CD4-positive, alpha-beta T cell (primary cell): ENCODE results near the gene FBXL19. TPM values are rescaled to one million over a fixed set of nuclear protein-coding genes. Genes with fewer than 3 reads are reported as not detected.
A peak's percentile ranks its signal among the peaks of the same experiment; 100 is the strongest.
"Not testable (repeated sequence)": the region's sequence is repeated elsewhere in the genome, so short reads cannot be mapped to it uniquely, and the experiment has no call there.

Experiments used
- ATAC-seq: fragments of 200-7000 bp; cut with Tn5 transposase; one replicate; pipeline ENCODE4 v1.10.0; 2022; ENCODE audit warnings: mild to moderate bottlenecking; ENCODE audit not compliant: poor library complexity
- CTCF ChIA-PET: fragments of 350-600 bp; sonication (Branson Sonifier 250); formaldehyde crosslinking; loops from one replicate; lab custom pipeline; 2021; ENCODE audit warnings: antibody characterized with exemption, inconsistent platforms; lab: Charles Lee
- POLR2A ChIA-PET: fragments of 350-600 bp; sonication (Branson Sonifier 250); formaldehyde crosslinking; loops from one replicate; lab custom pipeline; 2021; ENCODE audit warnings: antibody characterized with exemption, inconsistent platforms; lab: Charles Lee
- DNase-seq, 14 experiments: peaks; one replicate each; pipeline ENCODE4 v3.0.0-alpha.2; 2013 to 2020; ENCODE audit warnings: mixed read lengths in 2 of 14
- H3K27ac ChIP-seq, 2 donors: one replicate each; pipeline versions ENCODE4 v1.5.1 to v1.7.0; 2013; ENCODE audit warnings: low read length in 2 of 2, low read depth in 1 of 2, mild to moderate bottlenecking in 1 of 2
- H3K27me3 ChIP-seq, 2 experiments: 1 replicate in 1 of 2; 2 replicates in 1 of 2; pipeline versions ENCODE4 v1.6.1 to v1.7.0; 2013; ENCODE audit warnings: low read length in 2 of 2, control low read depth in 1 of 2, mild to moderate bottlenecking in 1 of 2, moderate library complexity in 1 of 2; ENCODE audit not compliant: insufficient read depth in 2 of 2, control insufficient read depth in 1 of 2
- H3K36me3 ChIP-seq: one replicate; pipeline ENCODE4 v1.6.1; 2013; ENCODE audit warnings: low read length, control low read depth; ENCODE audit not compliant: insufficient read depth
- H3K4me1 ChIP-seq: one replicate; pipeline ENCODE4 v1.6.1; 2013; ENCODE audit warnings: low read length, control low read depth; ENCODE audit not compliant: insufficient read depth
- H3K4me3 ChIP-seq: one replicate; pipeline ENCODE4 v1.5.1; 2013; ENCODE audit warnings: mild to moderate bottlenecking, low read length, moderate library complexity
- H3K9me3 ChIP-seq, 2 experiments: 1 replicate in 1 of 2; 2 replicates in 1 of 2; pipeline versions ENCODE4 v1.6.1 to v1.7.0; 2013; ENCODE audit warnings: low read length in 2 of 2, mild to moderate bottlenecking in 2 of 2, control low read depth in 1 of 2, moderate library complexity in 1 of 2; ENCODE audit not compliant: control insufficient read depth in 1 of 2, insufficient read depth in 1 of 2
- H3K27ac Mint-ChIP-seq: one replicate; pipeline ENCODE4 v1.8.0; 2020; ENCODE audit warnings: mixed read lengths
- H3K27me3 Mint-ChIP-seq: one replicate; pipeline ENCODE4 v1.8.0; 2021; ENCODE audit warnings: mixed read lengths
- H3K36me3 Mint-ChIP-seq: one replicate; pipeline ENCODE4 v1.8.0; 2021; ENCODE audit warnings: low read depth, mixed read lengths
- H3K4me1 Mint-ChIP-seq: one replicate; pipeline ENCODE4 v1.8.0; 2021; ENCODE audit warnings: low read depth, mixed read lengths
- H3K4me3 Mint-ChIP-seq: one replicate; pipeline ENCODE4 v1.8.0; 2020; ENCODE audit warnings: mild to moderate bottlenecking, mixed read lengths
- H3K9me3 Mint-ChIP-seq: one replicate; pipeline ENCODE4 v1.8.0; 2020; ENCODE audit warnings: mixed read lengths
- intact Hi-C, 2 experiments: fragments of 100-400 bp; cut with DNase I in 1 of 2; cut with micrococcal nuclease in 1 of 2; formaldehyde crosslinking; loops; one replicate each; pipeline versions ENCODE4 v1.15.1 to v1.9.0; 2023 to 2025; cut with DNase I, micrococcal nuclease
- total RNA-seq, 174 experiments: library from RNA in 2 of 174; stranded (reverse) in 2 of 174; gene quantifications; one replicate each; pipeline ENCODE4 v1.2.3 and lab custom pipeline; 2021 to 2026
- TF ChIP-seq, protein P1 (sequence below): fragments of 200-600 bp; IDR thresholded peaks from one replicate; pipeline ENCODE4 v1.8.0; 2022; ENCODE audit warnings: antibody characterized with exemption, mild to moderate bottlenecking

Gene FBXL19
- total RNA-seq, 2 experiments from 2014 or later = 7.5 to 8.9 TPM

DNA sequence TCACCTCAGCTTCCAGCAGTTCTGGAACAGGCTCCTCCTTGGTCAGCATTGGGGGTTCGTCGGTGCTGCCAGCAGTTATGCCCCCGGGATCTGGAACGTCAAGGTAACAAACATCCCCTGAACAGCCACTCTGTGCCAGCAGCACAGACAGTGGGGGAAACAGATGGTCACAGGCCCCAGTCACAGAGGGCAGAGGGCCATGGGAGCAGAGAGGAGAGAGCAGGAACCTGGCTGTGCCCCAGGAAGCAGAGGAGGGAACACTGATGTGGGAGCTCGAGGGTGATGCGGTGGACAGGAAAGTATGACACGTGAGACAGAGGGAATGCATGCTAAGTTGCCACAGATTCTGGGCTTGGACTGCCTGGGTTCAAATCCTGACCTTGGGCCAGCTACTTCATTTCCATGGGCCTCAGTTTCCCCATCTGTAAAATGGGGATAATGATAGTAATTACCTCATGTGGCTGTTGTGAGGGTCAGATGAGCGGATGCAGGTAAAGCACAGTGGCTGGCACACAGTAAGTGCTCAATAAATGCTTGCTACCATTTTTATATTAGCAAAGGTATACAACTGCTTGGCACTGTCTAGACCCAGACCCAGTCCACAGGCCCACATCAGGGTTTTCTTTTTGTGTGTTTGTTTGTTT is 34.4 kb upstream of the FBXL19 start:
- ChIA-PET POLR2A (interaction anchor here (2.7 to 5.6 kb wide), 2 partner anchors 13 kb away, joined by 9 to 35 read pairs; no protein-coding TSS in a partner anchor), CTCF (interaction anchor here (1.0 kb wide), 1 partner anchor 13 kb away, joined by 4 read pairs; no protein-coding TSS in a partner anchor)
- TF ChIP-seq, protein P1, sequence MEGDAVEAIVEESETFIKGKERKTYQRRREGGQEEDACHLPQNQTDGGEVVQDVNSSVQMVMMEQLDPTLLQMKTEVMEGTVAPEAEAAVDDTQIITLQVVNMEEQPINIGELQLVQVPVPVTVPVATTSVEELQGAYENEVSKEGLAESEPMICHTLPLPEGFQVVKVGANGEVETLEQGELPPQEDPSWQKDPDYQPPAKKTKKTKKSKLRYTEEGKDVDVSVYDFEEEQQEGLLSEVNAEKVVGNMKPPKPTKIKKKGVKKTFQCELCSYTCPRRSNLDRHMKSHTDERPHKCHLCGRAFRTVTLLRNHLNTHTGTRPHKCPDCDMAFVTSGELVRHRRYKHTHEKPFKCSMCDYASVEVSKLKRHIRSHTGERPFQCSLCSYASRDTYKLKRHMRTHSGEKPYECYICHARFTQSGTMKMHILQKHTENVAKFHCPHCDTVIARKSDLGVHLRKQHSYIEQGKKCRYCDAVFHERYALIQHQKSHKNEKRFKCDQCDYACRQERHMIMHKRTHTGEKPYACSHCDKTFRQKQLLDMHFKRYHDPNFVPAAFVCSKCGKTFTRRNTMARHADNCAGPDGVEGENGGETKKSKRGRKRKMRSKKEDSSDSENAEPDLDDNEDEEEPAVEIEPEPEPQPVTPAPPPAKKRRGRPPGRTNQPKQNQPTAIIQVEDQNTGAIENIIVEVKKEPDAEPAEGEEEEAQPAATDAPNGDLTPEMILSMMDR = no peak
- Histone ChIP-seq H3K9me3 (no peaks in the 10 kb centered on the region), H3K4me1 (peaks cover 24% of the 10 kb centered on the region), H3K27ac (no peak overlapping the region), H3K36me3 (peaks cover 47% of the 10 kb centered on the region), H3K27me3 (no peaks in the 10 kb centered on the region), H3K4me3 (no peak overlapping the region)
- DNase-seq (no peak), ATAC-seq (no peak)
- intact Hi-C loops = no loop called here
- Mint-ChIP-seq H3K4me3 (no peak overlapping the region), H3K27ac (no peak overlapping the region), H3K36me3 (peaks cover 53% of the 10 kb centered on the region), H3K9me3 (no peaks in the 10 kb centered on the region), H3K4me1 (peaks cover 18% of the 10 kb centered on the region), H3K27me3 (no peaks in the 10 kb centered on the region)

DNA sequence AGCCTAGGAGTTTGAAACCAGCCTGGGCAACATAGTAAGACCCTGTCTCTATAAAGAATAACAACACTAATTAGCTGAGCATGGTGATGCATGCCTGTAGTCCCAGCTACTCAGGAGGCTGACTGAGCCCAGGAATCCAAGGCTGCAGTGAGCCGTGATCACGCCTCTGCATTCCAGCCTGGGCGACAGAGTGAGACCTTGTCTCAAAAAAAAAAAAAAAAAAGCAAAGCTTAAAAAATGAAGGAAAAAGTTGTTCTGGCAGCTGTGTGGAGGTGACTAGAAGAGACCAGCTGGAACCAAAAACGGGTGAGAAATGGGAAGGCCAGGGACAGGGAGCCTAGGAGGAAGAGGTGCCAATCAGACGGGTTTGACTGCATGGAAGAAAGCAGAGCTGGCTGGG is 33.7 kb upstream of the FBXL19 start:
- peaks cover 29% of the 10 kb centered on the region for H3K4me1 ChIP-seq
- peaks cover 24% of the 10 kb centered on the region for H3K4me1 Mint-ChIP-seq
- H3K36me3 ChIP-seq = peaks cover 41% of the 10 kb centered on the region
- peak overlapping the region; percentile 25 for H3K4me3 Mint-ChIP-seq
- POLR2A ChIA-PET = interaction anchor here (2.7 to 5.6 kb wide), 2 partner anchors 12 to 14 kb away, joined by 9 to 35 read pairs; no protein-coding TSS in a partner anchor
- no peak overlapping the region for H3K27ac ChIP-seq
- DNase-seq (no peak), ATAC-seq (no peak)
- H3K9me3 Mint-ChIP-seq = no peaks in the 10 kb centered on the region
- intact Hi-C loops = no loop called here
- CTCF ChIA-PET = interaction anchor here (1.0 to 1.3 kb wide), 2 partner anchors 12 kb away, joined by 3 to 4 read pairs; no protein-coding TSS in a partner anchor
- no peaks in the 10 kb centered on the region for H3K9me3 ChIP-seq
- H3K27ac Mint-ChIP-seq = no peak overlapping the region
- no peaks in the 10 kb centered on the region for H3K27me3 Mint-ChIP-seq
- TF ChIP-seq, protein P1 = no peak
- H3K27me3 ChIP-seq = no peaks in the 10 kb centered on the region
- H3K36me3 Mint-ChIP-seq = peaks cover 46% of the 10 kb centered on the region
- H3K4me3 ChIP-seq = no peak overlapping the region

DNA sequence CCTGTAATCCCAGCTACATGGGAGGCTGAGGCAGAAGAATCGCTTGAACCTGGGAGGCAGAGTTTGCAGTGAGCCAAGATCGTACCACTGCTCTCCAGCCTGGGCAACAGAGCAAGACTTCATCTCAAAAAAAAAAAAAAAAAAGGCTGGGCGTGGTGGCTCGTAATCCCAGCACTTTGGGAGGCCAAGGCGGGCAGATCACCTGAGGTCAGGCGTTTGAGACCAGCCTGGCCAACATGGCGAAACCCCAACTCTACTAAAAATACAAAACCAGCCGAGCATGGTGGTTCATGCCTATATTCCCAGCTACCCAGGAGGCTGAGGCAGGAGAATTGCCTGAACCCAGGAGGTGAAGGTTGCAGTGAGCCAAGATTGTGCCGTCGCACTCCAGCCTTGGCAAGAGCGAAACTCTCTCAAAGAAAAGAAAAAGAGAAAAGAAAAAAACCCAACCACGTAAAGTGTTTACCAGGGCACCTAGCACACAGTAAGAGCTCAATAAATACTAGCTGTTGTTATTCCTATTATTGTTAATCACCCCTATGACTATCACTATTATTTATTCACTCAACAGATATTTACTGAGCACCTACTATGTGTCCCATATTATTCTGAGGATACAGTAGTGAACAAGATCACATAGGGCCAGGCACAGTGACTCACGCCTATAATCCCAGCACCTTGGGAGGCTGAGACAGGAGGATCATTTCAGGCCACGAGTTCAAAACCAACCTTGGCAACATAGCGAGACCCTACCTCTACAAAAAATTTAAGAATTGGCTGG is 32.1 kb upstream of the FBXL19 start:
- H3K27ac ChIP-seq, H3K9me3 Mint-ChIP-seq, H3K9me3 ChIP-seq, intact Hi-C loops, H3K27me3 ChIP-seq, ATAC-seq, H3K27me3 Mint-ChIP-seq, H3K4me3 ChIP-seq, DNase-seq: not testable (repeated sequence)
- Histone ChIP-seq H3K4me1 (peaks cover 37% of the 10 kb centered on the region), H3K36me3 (peaks cover 36% of the 10 kb centered on the region)
- POLR2A ChIA-PET = interaction anchor here (2.7 to 5.6 kb wide), 2 partner anchors 11 to 15 kb away, joined by 9 to 35 read pairs; no protein-coding TSS in a partner anchor
- peak overlapping the region; percentile 65 for H3K4me3 Mint-ChIP-seq
- CTCF ChIA-PET = interaction anchor here (0.6 to 1.8 kb wide), 2 partner anchors 11 to 48 kb away, joined by 4 to 9 read pairs; no protein-coding TSS in a partner anchor
- H3K27ac Mint-ChIP-seq = peak overlapping the region; percentile 53
- peaks cover 34% of the 10 kb centered on the region for H3K36me3 Mint-ChIP-seq
- peaks cover 39% of the 10 kb centered on the region for H3K4me1 Mint-ChIP-seq
